ENCODE data around the gene MKI67.

DNA sequence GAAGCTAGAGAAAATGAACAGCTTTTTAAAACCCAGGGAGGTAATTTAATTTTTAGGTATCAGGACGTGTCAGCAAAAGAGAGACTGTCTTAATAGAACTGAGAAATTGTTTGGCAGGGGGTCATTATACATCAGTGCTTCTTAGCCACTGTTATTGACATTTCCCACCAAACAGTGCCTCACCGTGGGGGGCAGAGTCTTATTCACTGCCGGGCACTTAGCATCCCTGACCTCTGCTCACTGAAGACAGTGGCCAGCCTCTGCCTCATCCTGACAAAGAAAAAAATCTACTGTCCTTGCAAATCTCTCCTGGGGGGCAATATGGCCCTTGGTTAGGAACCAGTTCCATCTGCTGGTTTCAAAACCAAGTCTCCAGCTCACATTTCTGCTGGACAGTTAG, 14.2 kb upstream of the MKI67 start:
- TF ChIP-seq TAF15 (IDR thresholded peaks at IDR 0.05; ENCODE audit: low read depth, low read length, poor library complexity, severe bottlenecking) (no peak), ZNF597 (CRISPR knock-in tag; IDR thresholded peaks at IDR 0.05) (no peak), RFX5 (IDR thresholded peaks at IDR 0.05; ENCODE audit: low read depth, low read length) (no peak), MAFF (IDR thresholded peaks at IDR 0.05; ENCODE audit: low read depth, low read length) (no peak), ZNF552 (CRISPR knock-in tag; IDR thresholded peaks at IDR 0.05; ENCODE audit: borderline replicate concordance) (no peak), CTCF (CRISPR knock-in tag; IDR thresholded peaks at IDR 0.05) (no peak), ZNF670 (CRISPR knock-in tag; IDR thresholded peaks at IDR 0.05; ENCODE audit: borderline replicate concordance) (no peak), HOXA7 (CRISPR knock-in tag; IDR thresholded peaks at IDR 0.05) (no peak), ATF1 (CRISPR knock-in tag; IDR thresholded peaks at IDR 0.05) (no peak), KDM1A (CRISPR knock-in tag; IDR thresholded peaks at IDR 0.05) (no peak), RNF219 (CRISPR knock-in tag; IDR thresholded peaks at IDR 0.05) (no peak), RAD21 (CRISPR knock-in tag; IDR thresholded peaks at IDR 0.05) (no peak)
- TF ChIP-seq, protein P1, sequence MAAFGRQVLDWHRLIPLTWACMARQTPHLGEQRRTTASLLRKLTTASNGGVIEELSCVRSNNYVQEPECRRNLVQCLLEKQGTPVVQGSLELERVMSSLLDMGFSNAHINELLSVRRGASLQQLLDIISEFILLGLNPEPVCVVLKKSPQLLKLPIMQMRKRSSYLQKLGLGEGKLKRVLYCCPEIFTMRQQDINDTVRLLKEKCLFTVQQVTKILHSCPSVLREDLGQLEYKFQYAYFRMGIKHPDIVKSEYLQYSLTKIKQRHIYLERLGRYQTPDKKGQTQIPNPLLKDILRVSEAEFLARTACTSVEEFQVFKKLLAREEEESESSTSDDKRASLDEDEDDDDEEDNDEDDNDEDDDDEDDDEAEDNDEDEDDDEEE (CRISPR knock-in tag; IDR thresholded peaks at IDR 0.05), result no peak
- TF ChIP-seq, protein P2, sequence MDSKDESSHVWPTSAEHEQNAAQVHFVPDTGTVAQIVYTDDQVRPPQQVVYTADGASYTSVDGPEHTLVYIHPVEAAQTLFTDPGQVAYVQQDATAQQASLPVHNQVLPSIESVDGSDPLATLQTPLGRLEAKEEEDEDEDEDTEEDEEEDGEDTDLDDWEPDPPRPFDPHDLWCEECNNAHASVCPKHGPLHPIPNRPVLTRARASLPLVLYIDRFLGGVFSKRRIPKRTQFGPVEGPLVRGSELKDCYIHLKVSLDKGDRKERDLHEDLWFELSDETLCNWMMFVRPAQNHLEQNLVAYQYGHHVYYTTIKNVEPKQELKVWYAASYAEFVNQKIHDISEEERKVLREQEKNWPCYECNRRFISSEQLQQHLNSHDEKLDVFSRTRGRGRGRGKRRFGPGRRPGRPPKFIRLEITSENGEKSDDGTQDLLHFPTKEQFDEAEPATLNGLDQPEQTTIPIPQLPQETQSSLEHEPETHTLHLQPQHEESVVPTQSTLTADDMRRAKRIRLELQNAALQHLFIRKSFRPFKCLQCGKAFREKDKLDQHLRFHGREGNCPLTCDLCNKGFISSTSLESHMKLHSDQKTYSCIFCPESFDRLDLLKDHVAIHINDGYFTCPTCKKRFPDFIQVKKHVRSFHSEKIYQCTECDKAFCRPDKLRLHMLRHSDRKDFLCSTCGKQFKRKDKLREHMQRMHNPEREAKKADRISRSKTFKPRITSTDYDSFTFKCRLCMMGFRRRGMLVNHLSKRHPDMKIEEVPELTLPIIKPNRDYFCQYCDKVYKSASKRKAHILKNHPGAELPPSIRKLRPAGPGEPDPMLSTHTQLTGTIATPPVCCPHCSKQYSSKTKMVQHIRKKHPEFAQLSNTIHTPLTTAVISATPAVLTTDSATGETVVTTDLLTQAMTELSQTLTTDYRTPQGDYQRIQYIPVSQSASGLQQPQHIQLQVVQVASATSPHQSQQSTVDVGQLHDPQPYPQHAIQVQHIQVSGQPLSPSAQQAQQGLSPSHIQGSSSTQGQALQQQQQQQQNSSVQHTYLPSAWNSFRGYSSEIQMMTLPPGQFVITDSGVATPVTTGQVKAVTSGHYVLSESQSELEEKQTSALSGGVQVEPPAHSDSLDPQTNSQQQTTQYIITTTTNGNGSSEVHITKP (CRISPR knock-in tag; IDR thresholded peaks at IDR 0.05; ENCODE audit: low read depth), result no peak
